ENCODE results near the gene OR9A2.
A peak's percentile ranks its signal among the peaks of the same experiment; 100 is the strongest.
"Not testable (repeated sequence)": the region's sequence is repeated elsewhere in the genome, so short reads cannot be mapped to it uniquely, and the experiment has no call there.

OR9A2 gene

GRCh38 chr7:143016996-143017395 is 9.9 kb downstream of the OR9A2 start:
- no peak for DNase-seq

GRCh38 chr7:143015926-143016490 is 10.9 kb downstream of the OR9A2 start:
- no peak for DNase-seq

GRCh38 chr7:143015084-143015483 is 11.8 kb downstream of the OR9A2 start:
- DNase-seq, result no peak

GRCh38 chr7:143013893-143014292 is 13.0 kb downstream of the OR9A2 start:
- no peak for DNase-seq

- DNase-seq, result no peak
These were observed 13.5 kb downstream of the OR9A2 start for GRCh38 chr7:143013473-143013872.

- DNase-seq, result no peak
These were observed 14.5 kb downstream of the OR9A2 start for GRCh38 chr7:143012409-143012808.

GRCh38 chr7:143012001-143012400 is 14.9 kb downstream of the OR9A2 start:
- no peak for DNase-seq

- peak; percentile 77 to 83 for DNase-seq
These were observed 18.7 kb downstream of the OR9A2 start for GRCh38 chr7:143008007-143008901.

- no peak for DNase-seq
These were observed 21.2 kb downstream of the OR9A2 start for GRCh38 chr7:143005632-143006260.

- DNase-seq, result peak; percentile 15 to 16
These were observed 23.4 kb downstream of the OR9A2 start for GRCh38 chr7:143003393-143004051.

- DNase-seq, result no peak
These were observed 24.0 kb downstream of the OR9A2 start for GRCh38 chr7:143002898-143003297.

- DNase-seq, result no peak
These were observed 24.8 kb downstream of the OR9A2 start for GRCh38 chr7:143002106-143002505.

GRCh38 chr7:143000648-143001047 is 26.3 kb downstream of the OR9A2 start:
- no peak for DNase-seq

GRCh38 chr7:142999793-143000192 is 27.1 kb downstream of the OR9A2 start:
- no peak for DNase-seq

- no peak for DNase-seq
These were observed 28.0 kb downstream of the OR9A2 start for GRCh38 chr7:142998966-142999365.

- no peak for DNase-seq
These were observed 29.4 kb downstream of the OR9A2 start for GRCh38 chr7:142997456-142997989.

- DNase-seq, result no peak
These were observed 34.5 kb downstream of the OR9A2 start for GRCh38 chr7:142992427-142992826.

GRCh38 chr7:142984297-142984696 is 42.6 kb downstream of the OR9A2 start:
- no peak for DNase-seq

GRCh38 chr7:142983825-142984224 is 43.1 kb downstream of the OR9A2 start:
- no peak for DNase-seq

- not testable (repeated sequence) for DNase-seq
These were observed 48.5 kb downstream of the OR9A2 start for GRCh38 chr7:142978402-142978801.
